Breast epithelium (tissue), 3 donors: Measurements from ENCODE around the gene NR1I3.
"Not testable (repeated sequence)": the region's sequence is repeated elsewhere in the genome, so short reads cannot be mapped to it uniquely, and the experiment has no call there.

ENCODE experiments used
- CTCF ChIP-seq, 3 donors: fragments of 450-650 bp; IDR thresholded peaks; one replicate each; pipeline ENCODE4 v1.5.1; 2016 to 2017; ENCODE audit warnings: antibody characterized with exemption in 3 of 3, mild to moderate bottlenecking in 3 of 3, moderate library complexity in 3 of 3
- POLR2A ChIP-seq: fragments of 450-650 bp; IDR thresholded peaks from one replicate; pipeline ENCODE4 v1.6.1; 2016; ENCODE audit warnings: antibody characterized with exemption, mild to moderate bottlenecking, moderate library complexity

DNA sequence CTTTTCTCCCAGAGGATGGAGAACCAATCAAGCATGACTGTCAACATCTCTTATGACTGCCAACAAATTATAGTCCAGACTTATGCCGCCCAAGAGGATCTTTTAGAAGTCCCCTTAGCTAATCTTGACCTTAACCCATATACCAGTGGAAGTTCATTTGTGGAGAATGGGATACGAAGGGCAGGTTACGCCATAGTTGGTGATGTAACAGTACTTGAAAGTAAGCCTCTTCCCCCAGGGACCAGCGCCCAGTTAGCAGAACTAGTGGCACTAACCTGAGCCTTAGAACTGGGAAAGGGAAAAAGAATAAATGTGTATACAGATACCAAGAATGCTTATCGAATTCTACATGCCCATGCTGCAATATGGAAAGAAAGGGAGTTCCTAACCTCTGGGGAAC is 17.3 kb upstream of the NR1I3 start:
- TF ChIP-seq POLR2A; CTCF (IDR thresholded peaks at IDR 0.05): not testable (repeated sequence)
